ENCODE results near the gene SMCHD1.
A peak's percentile ranks its signal among the peaks of the same experiment; 100 is the strongest.

Gene SMCHD1

DNA sequence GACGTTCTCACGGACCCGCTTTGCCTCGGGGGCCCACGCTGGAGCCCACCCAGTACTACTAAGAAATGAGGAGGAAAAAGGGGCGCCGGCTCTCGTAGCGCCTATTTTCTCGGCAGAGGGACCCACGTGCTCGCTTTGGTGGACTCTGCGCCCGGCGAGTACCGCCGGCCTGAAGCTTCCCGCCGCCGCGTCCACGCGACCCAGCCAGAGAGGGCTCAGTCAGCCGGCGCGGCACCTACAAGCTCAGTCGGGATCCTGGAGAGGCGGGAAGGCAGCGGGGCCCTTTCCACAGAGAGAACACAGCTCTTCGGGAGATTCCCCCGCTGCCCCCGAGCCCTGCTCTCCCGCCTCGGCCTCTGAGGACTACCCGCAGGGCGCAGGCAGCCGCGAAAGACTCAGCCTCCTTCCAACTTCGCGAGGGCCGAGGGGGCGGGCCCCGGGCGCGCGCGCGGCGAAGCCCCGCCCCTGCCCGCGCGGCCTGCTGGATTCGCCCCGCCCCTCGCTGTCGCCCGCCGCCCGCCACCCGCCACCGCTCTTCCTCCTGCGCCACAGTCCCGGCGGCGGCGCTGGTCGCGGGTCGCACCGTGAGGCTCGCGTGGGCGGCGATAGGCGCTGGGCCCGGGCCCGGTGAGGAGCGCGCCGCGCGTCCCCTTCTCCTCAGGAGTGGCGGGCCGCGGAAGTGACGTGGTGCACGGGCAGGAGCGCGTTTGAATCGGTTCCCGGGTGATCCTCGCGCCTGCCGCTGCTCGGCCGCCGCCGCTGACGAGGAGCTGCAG, at the start of gene SMCHD1:
TSS of gene SMCHD1 (plus strand) at position 549 of the 776 bp plus-strand sequence. CDS start 350 bp downstream, outside the sequence.
- peak; percentile 60 for DNase-seq

DNA sequence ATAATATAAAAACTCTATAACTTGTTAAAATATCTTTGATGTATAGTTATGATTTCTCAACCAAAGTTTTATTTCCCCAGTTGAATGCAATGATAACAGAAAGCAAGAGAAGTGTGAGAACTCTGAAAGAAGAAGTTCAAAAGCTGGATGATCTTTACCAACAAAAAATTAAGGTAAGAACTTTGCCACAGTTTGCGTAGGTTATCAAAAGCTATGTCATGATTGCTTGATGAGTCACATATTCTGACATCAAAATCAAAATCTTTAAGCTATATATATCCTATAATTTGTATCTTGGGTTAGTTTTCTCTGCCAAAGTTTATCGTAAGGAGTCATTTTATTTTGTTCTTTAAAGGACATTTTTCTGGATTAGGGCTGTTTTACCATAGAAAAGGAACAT, 49.2 kb upstream of the SMCHD1 start:
- DNase-seq: no peak

- no peak for DNase-seq
Measured at GRCh38 chr18:2609604-2610003, 45.9 kb upstream of the SMCHD1 start.

DNA sequence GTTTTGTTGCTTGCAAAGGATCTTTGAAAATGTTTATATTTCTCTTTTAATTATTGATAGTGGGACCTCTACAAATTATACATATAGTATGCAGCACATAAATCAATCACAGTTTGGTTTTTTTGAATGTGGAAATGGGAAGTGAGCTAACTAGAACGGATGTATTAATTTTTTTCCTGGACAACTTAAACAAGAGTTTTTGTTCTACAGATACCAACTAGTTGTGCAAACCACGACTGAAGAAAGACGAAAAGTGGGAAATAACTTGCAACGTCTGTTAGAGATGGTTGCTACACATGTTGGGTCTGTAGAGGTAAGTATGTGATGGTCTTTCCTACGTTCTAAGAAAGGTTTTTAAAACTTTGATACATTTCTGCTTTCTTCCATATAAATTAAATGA, 45.0 kb upstream of the SMCHD1 start:
- no peak for DNase-seq

DNA sequence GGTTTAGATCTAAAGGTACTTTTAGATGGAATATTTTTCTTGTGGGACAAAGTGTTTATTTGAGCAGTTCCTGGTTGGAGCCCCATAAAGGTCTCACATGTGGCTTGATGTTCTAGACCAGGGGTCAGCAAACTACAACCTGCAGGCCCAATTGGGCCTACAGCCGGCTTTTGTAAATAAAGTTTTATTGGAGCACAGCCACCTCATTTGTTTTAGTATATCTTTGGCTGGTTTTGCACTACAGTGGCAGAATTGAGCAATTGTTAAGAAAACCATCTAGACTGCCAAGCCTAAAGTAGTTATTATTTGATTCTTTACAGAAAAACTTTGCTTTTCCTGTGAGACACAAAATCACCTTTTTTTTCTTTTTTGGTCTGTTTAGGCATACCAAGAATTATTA, 42.5 kb upstream of the SMCHD1 start:
- DNase-seq: no peak

GRCh38 chr18:2617401-2617998, 38.0 kb upstream of the SMCHD1 start:
- no peak for DNase-seq

DNA sequence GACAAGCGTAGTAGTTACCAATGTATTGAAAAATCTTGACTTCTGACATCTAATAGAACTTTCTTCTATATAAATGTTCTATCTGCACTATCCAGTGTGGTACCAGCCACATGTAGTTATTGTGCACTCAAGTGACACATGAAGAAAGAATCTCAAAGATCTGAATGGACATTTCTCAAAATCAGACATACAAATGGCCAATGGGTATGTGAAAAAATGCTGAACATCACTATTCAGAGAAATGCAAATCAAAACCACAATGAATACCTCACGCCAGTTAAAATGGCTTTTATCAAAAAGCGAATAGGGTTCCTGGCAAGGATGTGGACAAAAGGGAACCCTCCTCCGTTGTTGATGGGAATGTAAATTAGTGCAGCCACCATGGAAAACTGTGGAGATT, 37.5 kb upstream of the SMCHD1 start:
- no peak for DNase-seq

- DNase-seq: no peak
Measured at GRCh38 chr18:2625217-2625616, 30.3 kb upstream of the SMCHD1 start.

DNA sequence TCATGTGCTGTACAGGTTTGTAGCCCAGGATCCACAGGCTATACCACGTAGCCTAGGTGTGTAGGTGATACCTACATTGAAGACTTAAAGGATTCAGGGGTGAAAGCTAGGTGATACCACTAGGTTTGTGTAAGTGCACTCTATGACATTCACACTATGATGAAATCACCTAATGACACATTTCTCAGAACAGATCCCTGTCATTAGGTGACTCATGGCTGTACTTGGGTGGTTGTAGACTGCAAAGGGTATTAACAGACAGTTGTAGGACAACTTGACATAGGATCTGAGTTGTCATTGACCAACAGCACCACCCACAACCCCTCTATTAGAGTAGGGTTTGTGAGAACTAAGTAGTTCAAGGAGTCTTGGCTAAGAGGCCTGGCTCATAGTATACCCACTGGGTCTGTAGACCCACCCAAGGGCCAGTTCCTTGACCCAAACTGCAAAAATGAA, 27.7 kb upstream of the SMCHD1 start:
- no peak for DNase-seq

- no peak for DNase-seq
Measured at GRCh38 chr18:2629003-2629402, 26.5 kb upstream of the SMCHD1 start.

GRCh38 chr18:2635586-2635985, 19.9 kb upstream of the SMCHD1 start:
- DNase-seq: no peak

- no peak for DNase-seq
Measured at GRCh38 chr18:2636126-2636631, 19.3 kb upstream of the SMCHD1 start.

GRCh38 chr18:2641638-2642037, 13.9 kb upstream of the SMCHD1 start:
- DNase-seq: no peak

DNA sequence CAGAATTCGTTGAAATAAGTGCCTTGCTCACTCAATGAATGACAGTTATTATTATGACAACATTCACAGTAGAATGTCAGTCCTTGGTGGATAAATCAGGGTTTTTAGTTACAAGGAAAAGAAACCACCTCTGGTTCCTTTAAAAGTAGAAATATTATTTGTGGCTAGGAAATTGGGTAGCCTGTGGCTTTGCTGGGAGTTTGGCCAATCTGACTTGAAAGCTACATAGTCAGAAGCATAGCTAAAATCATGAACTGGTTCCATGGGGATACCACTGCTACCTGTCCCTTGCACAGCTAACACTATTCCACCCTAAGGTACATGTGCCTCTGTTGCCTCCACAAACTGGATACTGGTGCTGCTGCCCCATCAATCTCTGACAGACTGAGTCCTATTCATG, 12.8 kb upstream of the SMCHD1 start:
- no peak for DNase-seq

DNA sequence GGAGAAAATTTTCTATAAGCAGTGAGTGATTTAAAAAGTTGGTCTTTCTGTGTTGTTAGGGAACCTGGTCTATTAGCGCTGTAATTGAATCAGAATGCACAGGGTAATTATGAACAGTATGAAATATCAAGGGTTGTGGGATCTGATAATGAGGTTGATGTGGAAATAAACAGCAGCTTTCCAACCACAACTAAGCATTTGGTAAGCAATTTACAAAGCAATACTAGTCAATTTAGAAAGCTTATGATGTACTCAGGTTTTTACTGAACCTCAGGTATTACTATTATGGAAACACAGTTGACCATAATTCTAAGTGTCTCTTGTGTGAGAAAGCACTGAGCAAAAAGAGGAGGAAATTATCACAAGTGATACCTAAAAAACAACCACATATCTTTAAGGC, 11.0 kb upstream of the SMCHD1 start:
- no peak for DNase-seq

GRCh38 chr18:2651981-2652380, 3.5 kb upstream of the SMCHD1 start:
- DNase-seq: no peak

- DNase-seq: no peak
Measured at GRCh38 chr18:2653467-2653866, 2.1 kb upstream of the SMCHD1 start.

DNA sequence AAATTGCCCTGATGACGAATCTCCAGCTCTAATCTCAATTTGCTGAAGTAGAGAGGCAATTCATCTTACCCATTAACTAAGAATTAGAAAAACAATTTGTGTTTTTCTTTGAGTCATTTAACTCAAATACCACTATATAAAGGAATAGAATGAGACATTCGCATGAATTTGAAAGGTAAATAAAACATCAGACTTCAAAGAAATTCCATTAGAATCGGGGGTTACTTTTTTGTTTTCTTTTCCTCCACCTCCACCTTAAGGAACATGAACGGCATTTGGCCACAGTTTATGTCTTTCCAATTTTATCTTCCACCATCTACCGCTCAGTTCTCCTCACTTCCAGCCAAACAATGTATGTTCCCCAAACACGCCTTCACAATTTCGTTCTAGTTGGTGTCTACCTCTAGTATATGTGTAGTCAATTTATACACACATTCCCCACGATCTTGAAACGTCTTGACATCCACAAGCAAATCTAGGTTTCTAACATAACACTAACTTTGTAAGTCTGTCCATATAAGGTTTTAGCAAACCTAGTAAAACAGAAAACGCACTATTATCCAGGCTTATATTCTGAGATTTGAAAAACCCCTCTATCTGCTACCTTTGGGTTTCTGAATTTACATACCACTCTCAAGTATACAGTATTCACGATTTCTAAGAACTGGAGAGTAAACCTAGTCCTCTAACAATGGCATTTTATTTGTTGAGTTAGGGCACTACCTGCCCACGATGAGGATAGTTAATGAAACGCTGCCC, 1.2 kb upstream of the SMCHD1 start:
- DNase-seq: no peak

- no peak for DNase-seq
Measured at GRCh38 chr18:2654928-2655177, 673 bp upstream of the SMCHD1 start.

- DNase-seq: no peak
Measured at GRCh38 chr18:2655954-2656236, 369 bp downstream of the SMCHD1 start.

GRCh38 chr18:2656237-2656980, 883 bp downstream of the SMCHD1 start:
- DNase-seq: no peak

- DNase-seq: no peak
Measured at GRCh38 chr18:2656981-2657512, 1.5 kb downstream of the SMCHD1 start.

DNA sequence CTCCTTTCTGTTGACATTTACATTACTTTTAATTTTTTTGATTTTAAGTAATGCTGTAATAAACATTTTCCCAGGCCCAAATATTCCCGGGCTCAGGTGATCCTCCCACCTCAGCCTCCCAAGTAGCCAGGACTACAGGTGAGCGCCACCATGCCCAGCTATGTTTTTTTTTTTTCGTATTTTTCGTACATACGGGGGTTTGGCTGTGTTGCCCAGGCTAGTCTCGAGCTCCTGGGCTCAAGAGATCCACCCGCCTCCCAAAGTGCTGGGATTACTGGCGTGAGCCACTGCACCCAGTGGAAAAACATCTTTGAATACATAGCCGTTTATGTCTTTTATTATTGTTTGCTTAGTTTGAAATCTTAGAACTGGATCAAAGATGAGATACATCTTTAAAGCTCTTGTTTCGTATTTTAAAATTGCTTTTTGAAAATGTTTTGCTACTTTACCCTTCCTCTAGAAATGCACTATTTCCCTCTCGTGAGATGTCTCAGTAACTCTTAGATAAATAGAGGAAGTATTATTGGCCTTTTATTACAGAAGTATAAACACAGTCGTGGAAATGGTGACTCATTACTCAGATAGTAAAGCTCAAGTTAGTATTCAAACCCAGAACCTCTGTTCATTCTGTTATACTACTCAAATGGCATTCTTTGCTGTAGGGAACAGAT, 2.4 kb downstream of the SMCHD1 start:
- DNase-seq: no peak
